IgD-negative memory B cell (primary cell): Measurements from ENCODE around the gene SPATA45. TPM values are rescaled to one million over a fixed set of nuclear protein-coding genes. Genes with fewer than 3 reads are reported as not detected.

Experiments used
- polyA plus RNA-seq: library from polyadenylated mRNA; unstranded; fragments of 300-500 nt; fragmentation: Illumina TruSeq; gene quantifications from one replicate; pipeline ENCODE4 v1.2.3, GENCODE V29; 2021

Gene SPATA45
- polyA plus RNA-seq, 1 donor from 2014 or later: 0.80 TPM

Other genes with a start within 250 kb of the SPATA45 start
- gene ATF3, start 238.9 kb downstream of the SPATA45 start, polyA plus RNA-seq: 0.73 TPM
- 0.80 TPM for gene BATF3, start 147.8 kb downstream of the SPATA45 start, polyA plus RNA-seq
- 71.5 TPM for gene NSL1, start 55.9 kb downstream of the SPATA45 start, polyA plus RNA-seq
- gene TATDN3, start 55.8 kb downstream of the SPATA45 start, polyA plus RNA-seq: 30.0 TPM
- gene FLVCR1, start 10.6 kb upstream of the SPATA45 start, polyA plus RNA-seq: 3.4 TPM
- gene VASH2, start 102.9 kb upstream of the SPATA45 start, polyA plus RNA-seq: not detected
- gene ANGEL2, start 168.2 kb upstream of the SPATA45 start, polyA plus RNA-seq: 33.1 TPM
- 7.6 TPM for gene RPS6KC1, start 203.6 kb upstream of the SPATA45 start, polyA plus RNA-seq